GM19099 (cell line): ENCODE results near the gene APLP1.

ENCODE experiments used
- POLR2A ChIP-seq: IDR thresholded peaks from 3 replicates; pipeline ENCODE4 v1.6.1; 2011; ENCODE audit warnings: low read depth; ENCODE audit not compliant: insufficient read length; ENCODE audit errors: extremely low read depth

The APLP1 gene

DNA sequence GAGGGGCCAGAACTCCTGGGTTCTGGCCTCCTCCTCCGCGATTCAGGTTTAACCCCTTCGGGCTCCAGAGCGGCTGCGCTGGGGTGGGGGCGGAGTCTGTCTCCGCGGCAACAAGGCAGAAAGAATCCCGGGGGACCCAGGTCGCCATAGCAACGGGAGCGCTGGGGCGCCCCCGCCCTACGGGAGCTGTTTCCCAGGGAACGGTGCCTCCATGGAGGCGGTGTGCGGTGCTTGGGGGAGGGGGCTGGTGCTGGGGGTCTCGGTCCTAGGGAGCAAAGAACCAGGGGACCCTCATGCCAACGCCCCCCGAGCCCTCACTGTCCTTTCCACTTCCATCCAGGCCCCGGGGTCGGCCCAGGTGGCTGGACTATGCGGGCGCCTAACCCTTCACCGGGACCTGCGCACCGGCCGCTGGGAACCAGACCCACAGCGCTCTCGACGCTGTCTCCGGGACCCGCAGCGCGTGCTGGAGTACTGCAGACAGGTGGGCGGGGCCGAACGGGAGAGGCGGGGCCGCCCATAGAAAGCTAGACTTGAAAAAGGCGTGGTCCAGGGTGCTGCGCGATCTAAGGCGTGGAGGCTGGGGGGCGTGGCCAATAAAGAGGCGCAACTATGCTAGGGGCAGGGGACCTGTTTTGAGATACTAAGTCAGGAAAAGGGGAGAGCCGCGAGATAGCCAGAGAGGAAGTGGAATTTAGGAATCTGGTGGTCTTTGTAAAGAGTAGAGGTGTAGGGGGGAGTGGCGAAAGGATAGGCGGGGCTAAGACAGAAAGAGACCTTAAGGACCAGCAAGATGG is 1.2 kb downstream of the APLP1 start:
- TF ChIP-seq POLR2A, result no peak

DNA sequence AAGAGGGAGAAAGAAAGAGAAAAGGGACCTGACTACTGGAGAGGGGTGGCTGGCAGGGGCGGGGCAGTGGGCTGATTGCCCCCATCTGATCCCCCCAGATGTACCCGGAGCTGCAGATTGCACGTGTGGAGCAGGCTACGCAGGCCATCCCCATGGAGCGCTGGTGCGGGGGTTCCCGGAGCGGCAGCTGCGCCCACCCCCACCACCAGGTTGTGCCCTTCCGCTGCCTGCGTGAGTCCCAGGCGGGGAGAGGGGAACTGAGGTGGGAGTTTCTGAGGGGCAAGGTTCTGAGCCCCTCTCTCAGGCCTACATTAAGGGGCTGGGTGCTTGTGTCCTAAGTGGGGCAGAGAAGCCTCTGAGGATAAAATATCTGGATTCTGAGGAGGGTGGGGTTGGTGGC is 2.4 kb downstream of the APLP1 start:
- no peak for TF ChIP-seq POLR2A

DNA sequence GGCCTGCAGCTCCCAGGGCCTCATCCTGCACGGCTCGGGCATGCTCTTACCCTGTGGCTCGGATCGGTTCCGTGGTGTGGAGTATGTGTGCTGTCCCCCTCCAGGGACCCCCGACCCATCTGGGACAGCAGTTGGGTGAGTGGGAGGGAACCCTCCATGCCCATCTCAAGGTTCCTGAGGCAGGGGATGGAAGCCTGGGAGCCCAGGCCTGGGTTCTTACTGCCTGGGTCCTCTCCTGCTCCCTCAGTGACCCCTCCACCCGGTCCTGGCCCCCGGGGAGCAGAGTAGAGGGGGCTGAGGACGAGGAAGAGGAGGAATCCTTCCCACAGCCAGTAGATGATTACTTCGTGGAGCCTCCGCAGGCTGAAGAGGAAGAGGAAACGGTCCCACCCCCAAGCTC is 3.2 kb downstream of the APLP1 start:
- TF ChIP-seq POLR2A, result no peak

DNA sequence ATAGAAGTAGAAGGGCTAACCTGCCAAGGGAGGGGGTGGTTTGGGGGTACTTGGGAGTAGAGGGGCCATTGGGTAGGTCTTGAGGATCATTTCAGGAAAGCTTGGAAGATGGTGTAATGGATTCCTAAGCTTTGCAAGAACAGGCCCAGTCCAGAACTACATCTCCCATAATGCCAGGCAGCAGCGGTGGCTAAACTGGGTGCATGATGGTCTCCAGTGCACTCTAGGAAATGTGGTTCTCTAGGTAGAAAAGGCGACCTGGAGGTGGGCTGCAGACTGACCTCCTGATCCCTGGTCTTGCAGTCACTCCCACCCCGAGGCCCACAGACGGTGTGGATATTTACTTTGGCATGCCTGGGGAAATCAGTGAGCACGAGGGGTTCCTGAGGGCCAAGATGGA is 3.8 kb downstream of the APLP1 start:
- no peak for TF ChIP-seq POLR2A

DNA sequence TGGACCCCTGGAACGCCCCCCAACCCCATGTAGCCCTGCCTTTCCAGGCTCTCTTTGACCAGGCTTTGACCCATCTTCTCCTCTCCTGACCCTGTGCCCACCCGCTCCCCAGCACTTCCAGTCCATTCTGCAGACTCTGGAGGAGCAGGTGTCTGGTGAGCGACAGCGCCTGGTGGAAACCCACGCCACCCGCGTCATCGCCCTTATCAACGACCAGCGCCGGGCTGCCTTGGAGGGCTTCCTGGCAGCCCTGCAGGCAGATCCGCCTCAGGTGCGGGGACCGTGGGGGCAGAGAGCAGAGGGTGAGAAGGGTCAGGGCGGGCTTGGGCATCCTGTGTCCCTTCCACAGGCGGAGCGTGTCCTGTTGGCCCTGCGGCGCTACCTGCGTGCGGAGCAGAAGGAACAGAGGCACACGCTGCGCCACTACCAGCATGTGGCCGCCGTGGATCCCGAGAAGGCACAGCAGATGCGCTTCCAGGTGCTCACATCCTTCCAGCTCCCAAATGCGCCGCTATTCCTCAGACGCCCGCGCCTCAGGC is 6.1 kb downstream of the APLP1 start:
- no peak for TF ChIP-seq POLR2A

DNA sequence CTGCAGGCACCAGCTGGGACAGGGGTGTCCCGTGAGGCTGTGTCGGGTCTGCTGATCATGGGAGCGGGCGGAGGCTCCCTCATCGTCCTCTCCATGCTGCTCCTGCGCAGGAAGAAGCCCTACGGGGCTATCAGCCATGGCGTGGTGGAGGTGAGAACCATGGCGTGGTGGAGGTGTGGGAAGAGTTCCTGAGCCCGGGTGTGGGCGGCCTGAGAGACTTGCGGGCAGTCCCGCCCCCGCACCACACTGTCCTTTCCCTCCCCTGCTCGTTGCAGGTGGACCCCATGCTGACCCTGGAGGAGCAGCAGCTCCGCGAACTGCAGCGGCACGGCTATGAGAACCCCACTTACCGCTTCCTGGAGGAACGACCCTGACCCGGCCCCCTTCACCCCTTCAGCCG is 10.7 kb downstream of the APLP1 start:
- TF ChIP-seq POLR2A, result no peak

DNA sequence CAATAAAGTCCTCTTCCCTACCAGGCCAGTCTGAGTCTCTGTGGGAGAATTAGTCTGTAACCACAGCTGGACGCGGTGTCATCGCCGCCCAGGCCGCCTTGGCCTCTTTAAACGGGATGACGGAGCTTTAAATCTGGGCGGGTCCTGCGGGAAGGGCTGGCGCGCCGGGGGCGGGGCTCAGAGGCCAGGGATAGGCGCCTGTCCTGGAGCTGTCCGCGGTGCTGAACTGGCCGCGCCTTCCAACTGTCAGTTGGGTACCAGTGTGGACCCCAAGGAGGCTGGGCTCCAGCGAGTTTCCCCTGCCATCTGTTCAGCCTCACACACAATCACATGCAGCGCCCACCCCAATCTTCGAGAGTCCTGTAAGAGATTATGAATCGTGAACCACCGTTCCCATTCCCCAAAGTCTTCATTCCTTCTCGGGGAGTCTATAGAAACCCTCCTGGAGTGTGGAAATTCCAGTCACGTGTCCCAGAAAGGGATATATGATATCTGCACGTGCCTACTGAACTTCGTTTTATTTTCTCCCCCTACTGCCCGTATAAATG is 11.5 kb downstream of the APLP1 start:
- TF ChIP-seq POLR2A, result no peak

DNA sequence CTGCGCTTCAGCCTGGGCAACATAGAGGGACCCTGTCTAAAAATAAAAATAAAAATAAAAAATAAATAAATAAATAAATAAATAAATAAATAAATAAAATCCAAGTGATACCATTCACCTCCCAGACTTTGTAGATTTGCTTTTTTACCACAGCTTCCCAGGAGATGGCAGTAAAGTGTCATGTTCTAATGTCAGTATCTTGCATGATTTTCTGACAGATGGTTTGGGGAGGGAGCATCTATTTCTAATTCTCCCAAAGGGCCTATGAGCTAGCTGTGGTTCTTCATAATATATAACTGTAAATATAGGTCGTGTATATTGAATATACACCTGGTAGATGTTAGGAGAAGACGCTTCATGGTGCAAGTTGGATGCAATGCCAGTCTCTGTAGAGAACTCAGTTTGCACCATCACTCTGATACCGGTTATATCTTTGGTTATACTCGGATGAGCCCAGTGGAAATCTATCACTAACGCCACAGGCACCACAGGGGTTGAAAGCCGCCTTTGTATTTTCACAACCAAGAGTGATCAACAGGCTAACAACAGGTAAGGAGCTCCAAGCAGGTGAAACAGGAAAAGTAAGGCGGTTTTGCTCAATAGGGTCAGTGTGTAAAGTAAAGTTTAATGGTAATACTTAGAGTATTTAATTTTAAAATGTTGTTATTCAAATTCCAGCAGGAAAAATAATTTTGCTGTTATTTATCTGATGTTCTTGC is 13.9 kb downstream of the APLP1 start:
- TF ChIP-seq POLR2A, result no peak

DNA sequence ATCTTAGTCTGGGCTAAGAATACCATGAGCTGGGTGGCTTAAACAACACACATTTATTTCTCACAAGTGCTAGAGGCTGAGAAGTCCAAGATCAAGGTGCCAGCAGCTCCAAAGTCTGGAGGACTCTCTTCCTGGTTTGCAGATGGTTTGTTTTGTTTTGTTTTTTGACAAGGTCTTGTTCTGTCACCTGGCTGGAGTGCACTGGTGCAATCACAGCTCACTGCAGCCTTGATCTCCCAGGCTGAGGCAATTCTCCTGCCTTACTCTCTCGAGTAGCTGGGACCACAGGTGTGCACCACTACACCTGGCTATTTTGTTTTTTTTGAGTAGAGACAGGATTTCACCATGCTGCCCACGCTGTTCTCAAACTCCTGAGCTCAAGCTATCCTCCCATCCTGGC is 15.5 kb downstream of the APLP1 start:
- TF ChIP-seq POLR2A, result no peak

DNA sequence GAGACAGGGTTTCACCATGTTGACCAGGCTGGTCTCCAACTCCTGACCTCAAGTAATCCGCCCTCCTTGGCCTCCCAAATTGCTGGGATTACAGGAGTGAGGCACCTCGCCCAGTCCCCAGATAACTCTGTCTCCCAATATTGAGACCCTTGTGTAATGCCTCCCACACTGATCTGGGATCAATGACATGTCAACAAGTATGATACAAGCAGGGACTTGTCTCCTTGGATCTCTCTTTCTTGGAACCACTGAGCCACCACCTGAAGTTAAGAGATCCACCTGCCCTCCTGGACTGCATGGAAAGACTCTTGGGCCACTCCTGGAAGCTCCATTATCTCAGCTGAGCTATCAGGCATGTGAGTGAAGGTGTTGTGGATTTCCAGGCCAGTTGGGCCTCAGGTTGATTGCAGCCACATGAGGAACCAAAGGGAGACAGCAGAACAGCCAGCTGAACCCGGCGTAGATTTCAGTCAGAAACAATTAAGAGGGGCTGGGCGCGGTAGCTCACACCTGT is 16.9 kb downstream of the APLP1 start:
- no peak for TF ChIP-seq POLR2A

DNA sequence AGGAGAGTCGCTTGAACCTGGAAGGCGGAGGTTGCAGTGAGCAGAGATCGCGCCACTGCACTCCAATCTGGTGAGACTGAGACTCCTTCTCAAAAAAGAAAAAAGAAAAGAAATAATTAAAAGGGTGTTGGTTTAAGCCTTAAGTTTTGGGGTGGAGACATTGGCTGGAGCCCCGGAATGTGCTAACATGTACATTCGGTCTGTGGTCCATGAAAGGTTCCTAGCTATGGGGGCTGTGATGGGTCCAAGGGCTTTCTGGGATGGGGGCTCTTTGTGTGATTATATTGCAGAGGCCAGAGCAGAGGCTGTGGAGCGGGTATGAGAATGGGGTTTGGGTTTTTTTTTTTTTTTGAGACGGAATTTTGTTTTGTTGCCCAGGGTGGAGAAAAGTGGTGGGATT is 17.5 kb downstream of the APLP1 start:
- TF ChIP-seq POLR2A, result peak; percentile 14

DNA sequence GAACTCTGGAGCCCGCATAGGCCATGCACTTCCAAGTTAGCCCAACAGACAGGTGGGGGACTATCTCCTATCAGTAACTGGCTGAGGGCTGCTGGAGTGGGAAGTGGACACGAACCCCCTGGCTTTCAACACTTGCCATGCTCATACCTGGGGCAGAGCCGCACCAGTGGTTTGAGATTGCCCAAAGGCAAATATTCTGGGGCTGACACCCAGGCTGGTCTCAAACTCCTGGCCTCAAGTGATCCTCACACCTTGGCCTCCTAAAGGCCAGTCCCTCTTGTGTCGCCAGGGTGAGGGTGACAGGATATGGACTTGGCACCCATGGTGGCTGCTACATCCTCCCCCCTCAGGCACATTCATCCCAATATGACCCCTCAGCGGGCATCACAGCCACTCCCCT is 18.8 kb downstream of the APLP1 start:
- peak; percentile 23 for TF ChIP-seq POLR2A

DNA sequence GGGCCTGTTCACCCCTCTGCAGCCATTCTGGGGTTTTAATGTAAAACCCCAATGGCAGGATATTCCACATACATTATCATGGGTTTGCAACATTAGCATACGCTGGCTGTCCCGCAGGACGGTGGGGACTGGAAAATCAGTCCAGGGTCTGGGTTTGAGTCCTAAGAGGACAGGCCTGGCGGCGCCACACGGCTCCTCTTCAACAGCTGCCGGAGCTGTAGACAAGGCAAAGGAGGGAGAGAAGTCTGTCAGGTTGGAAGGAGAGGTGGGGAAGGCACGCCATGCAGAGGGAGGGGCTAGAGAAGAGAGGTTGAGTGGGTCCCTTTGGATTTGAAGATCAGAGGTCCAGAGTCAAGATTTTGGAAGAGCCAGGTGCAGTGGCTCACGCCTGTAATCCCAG is 20.0 kb downstream of the APLP1 start:
- no peak for TF ChIP-seq POLR2A

DNA sequence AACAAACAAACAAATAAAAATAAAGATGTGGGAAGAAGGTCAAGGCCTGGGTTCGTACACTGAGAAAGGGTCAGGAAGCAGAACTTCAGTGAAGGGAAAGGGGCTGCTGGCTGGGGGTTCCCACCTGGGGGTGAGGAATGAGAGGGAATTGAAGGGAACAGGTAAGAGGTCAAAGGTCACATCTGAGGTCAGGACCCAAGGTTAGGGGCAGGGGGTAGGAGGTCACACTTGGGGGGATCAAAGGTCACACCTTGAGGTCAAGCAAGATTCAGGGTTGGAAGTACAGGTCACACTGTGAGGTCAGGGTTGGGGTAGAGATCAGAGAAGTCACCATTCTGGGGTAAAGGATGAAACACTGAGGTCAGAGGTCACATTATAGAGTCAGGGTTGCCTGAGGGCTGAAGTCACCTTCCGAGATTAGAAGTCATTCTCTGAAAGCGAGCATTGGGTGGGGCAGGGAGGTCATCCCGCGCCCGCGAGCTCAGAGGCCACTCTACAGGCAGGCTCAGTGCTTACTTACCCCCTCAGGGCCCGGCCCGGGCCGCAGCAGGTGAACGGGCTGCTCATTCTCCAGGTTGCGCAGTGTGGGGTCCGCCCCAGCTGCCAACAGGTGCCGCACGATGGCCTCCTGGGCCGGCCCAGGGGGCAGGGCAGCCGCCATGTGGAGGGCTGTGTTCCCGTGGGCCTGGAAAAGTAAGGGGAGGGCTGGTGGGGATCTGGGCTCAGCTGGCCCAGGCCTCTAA is 21.2 kb downstream of the APLP1 start:
- no peak for TF ChIP-seq POLR2A

DNA sequence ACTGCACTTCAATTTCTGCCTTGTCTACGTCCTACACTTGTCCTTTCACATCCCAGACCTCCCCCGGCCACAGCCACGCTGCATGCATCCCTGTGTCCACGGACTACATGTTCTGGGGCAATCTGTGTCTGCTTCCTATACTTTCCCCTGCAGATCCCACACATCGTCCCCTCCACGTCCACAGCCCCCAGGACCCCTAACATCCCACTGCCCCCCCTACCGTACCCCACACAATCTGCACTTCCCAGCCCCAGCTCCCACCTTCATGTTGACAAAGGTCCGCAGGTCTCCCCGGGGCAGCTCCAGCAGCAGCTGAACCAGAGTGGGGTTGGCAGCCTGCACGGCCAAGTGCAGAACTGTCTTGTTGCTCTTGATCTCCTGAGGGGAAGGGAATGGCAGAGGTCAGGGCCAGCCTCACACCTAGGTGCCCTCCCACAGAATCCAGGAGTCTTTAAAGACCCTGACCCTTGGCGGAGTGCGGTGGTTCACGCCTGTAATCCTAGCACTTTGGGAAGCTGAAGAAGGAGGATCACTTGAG is 21.8 kb downstream of the APLP1 start:
- TF ChIP-seq POLR2A, result peak; percentile 31

DNA sequence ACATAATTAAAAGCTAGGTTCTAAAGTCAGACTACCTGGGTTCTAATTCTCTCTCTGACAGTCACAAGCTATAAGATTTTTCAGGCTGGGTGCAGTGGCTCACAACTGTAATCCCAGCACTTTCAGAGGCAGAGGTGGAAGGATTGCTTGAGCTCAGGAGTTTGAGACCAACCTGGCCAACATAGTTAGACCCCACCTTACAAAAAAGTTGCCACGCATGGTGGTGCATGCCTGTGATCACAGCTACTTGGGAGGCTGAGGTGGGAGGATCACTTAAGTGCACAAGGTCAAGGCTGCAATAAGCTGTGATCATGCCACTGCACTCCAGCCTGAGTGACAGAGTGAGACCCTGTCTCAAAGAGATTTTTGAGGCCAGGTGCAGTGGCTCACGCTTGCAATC is 26.0 kb downstream of the APLP1 start:
- no peak for TF ChIP-seq POLR2A
